Measurements from ENCODE around the gene RYR2.

The RYR2 gene

DNA sequence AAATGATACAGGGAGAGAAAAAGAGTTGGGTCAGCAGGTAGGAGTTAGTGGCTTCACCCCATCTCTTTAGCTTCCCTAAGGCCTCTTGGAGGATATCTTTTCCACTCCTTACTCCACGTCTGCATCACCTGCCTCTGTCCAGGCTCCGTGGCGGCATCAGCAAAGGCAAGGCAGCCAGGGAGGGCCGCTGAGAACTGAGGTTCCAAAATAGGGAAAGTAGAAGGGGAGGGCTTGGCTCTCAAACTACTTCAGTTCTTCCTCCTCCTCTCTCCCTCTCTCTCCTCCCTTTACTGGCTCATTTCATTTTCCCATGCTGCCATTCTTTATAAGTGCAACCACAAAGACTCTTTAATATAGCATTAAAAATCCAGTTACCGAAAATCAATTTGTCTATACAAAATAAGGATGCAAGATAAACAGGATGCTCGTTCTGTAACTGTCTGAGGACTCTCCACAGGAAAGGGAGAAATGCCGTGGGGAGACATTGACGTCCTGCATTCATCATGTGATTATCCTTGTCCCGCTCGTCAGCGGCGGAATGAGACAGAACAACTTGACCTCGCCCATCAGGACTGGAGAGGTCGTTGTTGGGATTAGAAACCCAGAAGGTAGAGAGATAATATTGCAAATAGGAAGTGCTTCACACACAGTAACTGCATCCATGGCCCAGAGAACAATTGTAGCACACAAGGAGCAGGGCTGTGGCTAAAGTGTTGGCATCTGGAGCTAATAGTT, 34.7 kb upstream of the RYR2 start:
- Histone ChIP-seq H3K4me2 (no peak overlapping the region), H3K36me3 (no peaks in the 10 kb centered on the region), H3K4me1 (no peaks in the 10 kb centered on the region), H3K27ac (no peak overlapping the region), H3K4me3 (no peak overlapping the region), H4K20me1 (no peaks in the 10 kb centered on the region), H3K27me3 (no peaks in the 10 kb centered on the region), H3K9ac (no peak overlapping the region), H3K9me3 (no peaks in the 10 kb centered on the region)
- no peak for TF ChIP-seq Cebpa-rat (IDR thresholded peaks at IDR 0.05)

DNA sequence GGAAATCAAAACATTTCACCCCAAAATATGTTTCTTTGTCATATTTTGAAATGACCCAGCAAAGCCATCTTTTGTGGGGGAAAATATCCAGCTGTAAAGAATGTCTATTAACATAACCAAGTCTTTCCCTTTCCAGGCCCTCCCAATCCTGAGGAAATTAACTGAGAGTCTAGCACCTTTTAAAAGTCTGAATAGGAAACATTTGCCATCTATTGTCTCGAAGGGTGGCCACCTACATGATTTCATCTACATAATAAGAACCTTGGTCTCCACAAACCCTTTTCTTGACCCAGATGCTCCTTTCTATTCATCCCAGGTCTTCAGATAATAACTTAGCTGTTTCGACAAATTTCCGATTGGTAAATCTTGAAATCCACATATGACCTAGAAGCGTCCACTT, 32.4 kb upstream of the RYR2 start:
- H3K4me3 ChIP-seq = no peak overlapping the region
- no peak for TF ChIP-seq Cebpa-rat (IDR thresholded peaks at IDR 0.05)
- H3K9ac ChIP-seq = no peak overlapping the region
- no peaks in the 10 kb centered on the region for H3K36me3 ChIP-seq
- H3K4me2 ChIP-seq = no peak overlapping the region
- H3K27me3 ChIP-seq = no peaks in the 10 kb centered on the region
- no peaks in the 10 kb centered on the region for H3K4me1 ChIP-seq
- H3K9me3 ChIP-seq = no peaks in the 10 kb centered on the region
- no peaks in the 10 kb centered on the region for H4K20me1 ChIP-seq
- no peak overlapping the region for H3K27ac ChIP-seq

DNA sequence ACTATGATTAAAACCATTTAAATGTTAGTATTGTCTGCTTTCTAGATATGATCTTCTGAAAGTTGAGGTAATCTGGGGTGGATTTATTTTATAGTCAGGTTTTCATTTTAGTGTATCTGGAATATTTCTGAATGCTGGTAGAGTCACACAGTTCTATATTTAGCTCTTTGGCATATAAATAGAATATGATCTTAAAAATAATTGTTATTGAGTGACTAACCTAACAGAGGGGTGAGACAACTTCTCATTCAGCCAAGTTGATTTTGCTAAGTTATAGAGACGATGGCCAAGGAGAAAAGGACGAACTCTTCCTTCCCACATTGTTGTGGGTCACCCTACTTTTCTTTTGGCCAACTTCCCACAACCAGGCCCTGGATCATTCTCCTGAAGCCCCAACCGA, 30.6 kb upstream of the RYR2 start:
- Histone ChIP-seq H3K9ac (no peak overlapping the region), H3K9me3 (no peaks in the 10 kb centered on the region), H3K36me3 (no peaks in the 10 kb centered on the region), H3K4me2 (no peak overlapping the region), H4K20me1 (no peaks in the 10 kb centered on the region), H3K27me3 (no peaks in the 10 kb centered on the region), H3K4me3 (no peak overlapping the region), H3K27ac (no peak overlapping the region), H3K4me1 (no peaks in the 10 kb centered on the region)
- no peak for TF ChIP-seq Cebpa-rat (IDR thresholded peaks at IDR 0.05)

DNA sequence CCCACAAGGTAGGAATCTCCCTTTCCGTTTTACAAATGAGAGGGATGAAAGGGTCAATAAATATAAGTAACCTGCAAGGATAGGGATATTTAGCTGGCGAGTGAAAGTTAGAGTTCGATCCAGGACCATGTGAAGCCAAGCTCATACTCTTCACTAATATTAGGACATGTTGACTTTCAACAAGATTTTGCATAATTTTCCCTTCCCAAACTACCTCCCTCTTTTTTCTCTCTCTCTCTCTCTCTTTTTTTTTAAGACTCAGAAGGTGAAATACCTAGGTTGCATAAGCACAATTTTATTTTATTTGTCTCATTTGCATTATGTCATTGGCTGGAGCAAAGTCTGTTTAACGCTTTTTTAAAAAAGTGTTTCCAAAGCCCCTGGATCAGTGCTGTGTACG, 29.6 kb upstream of the RYR2 start:
- H3K9ac ChIP-seq = no peak overlapping the region
- H3K36me3 ChIP-seq = no peaks in the 10 kb centered on the region
- H3K4me3 ChIP-seq = no peak overlapping the region
- no peaks in the 10 kb centered on the region for H3K27me3 ChIP-seq
- no peaks in the 10 kb centered on the region for H3K4me1 ChIP-seq
- no peaks in the 10 kb centered on the region for H4K20me1 ChIP-seq
- no peak overlapping the region for H3K4me2 ChIP-seq
- H3K9me3 ChIP-seq = no peaks in the 10 kb centered on the region
- no peak for TF ChIP-seq Cebpa-rat (IDR thresholded peaks at IDR 0.05)
- H3K27ac ChIP-seq = no peak overlapping the region

DNA sequence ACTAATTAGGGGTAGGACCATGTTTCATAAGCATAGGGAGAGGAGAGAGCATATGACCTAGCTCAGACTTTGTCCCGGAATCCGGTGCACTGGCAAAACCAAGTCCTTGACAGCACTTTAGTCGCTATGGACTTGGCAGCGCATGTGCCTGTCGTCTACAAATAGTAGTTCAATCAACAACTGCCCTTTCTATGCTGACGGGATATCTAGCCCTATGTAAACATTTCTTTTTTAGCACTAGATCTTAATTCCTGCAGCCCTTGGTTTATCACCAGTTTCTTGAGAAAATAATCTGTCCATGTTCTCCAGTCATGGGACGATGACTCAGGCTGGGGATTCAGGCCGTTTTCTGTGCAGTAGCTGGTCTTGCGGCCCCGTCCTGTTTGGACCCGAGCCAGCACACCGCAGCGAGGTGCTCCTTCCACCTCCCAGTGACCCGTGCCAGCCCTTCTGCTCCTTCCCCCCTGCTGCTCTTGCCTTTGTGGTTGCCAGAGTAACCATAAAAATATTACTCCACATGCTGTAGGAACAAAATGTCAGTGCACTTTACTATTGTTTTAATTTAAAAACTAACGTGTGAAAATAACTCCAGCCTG, 29.1 kb upstream of the RYR2 start:
- TF ChIP-seq Cebpa-rat (IDR thresholded peaks at IDR 0.05) = no peak
- Histone ChIP-seq H3K9me3 (no peaks in the 10 kb centered on the region), H3K4me3 (no peak overlapping the region), H3K4me2 (no peak overlapping the region), H3K36me3 (no peaks in the 10 kb centered on the region), H4K20me1 (no peaks in the 10 kb centered on the region), H3K4me1 (no peaks in the 10 kb centered on the region), H3K27me3 (no peaks in the 10 kb centered on the region), H3K9ac (no peak overlapping the region), H3K27ac (no peak overlapping the region)

DNA sequence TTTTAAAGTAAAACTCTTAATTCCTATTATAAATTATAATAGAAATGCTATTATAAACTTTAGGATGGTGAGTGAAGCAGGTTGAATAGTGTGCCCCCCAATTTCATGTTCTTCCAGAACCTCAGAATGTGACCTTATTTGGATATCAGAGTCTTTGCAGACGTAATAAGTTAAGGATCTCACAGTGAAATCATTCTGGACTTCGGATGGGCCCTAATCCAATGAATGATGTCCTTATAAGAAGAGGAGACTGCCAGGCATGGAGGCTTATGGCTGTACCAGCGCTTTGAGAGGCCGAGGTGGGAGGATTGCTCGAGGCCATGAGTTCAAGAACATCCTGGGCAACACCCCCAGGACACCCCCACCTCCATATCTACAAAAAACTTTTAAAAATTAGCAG, 28.4 kb upstream of the RYR2 start:
- H3K27ac ChIP-seq = no peak overlapping the region
- H3K27me3 ChIP-seq = no peaks in the 10 kb centered on the region
- no peaks in the 10 kb centered on the region for H4K20me1 ChIP-seq
- no peaks in the 10 kb centered on the region for H3K36me3 ChIP-seq
- no peak overlapping the region for H3K4me2 ChIP-seq
- no peak for TF ChIP-seq Cebpa-rat (IDR thresholded peaks at IDR 0.05)
- H3K9ac ChIP-seq = no peak overlapping the region
- no peak overlapping the region for H3K4me3 ChIP-seq
- H3K9me3 ChIP-seq = no peaks in the 10 kb centered on the region
- H3K4me1 ChIP-seq = no peaks in the 10 kb centered on the region

DNA sequence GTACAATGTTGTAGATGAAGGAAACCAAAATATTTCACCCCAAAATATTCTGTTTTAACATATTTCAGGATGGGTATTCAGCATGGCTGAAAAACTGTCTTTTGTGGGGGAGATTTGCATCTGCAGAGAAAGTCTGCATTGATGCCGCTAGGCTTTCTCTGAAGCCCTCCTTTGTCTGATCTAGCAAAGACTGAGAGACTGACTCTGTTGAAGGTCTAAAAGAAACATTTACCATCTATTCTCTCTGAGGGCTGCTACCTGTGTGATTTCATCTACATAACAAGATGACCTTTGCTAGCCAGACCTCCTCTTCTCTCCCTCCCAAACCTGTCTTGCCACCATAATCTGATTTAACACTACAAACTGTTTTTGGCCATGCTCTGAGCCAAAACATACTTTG, 25.4 kb upstream of the RYR2 start:
- Histone ChIP-seq H3K27ac (no peak overlapping the region), H3K27me3 (no peaks in the 10 kb centered on the region), H4K20me1 (no peaks in the 10 kb centered on the region), H3K4me1 (no peaks in the 10 kb centered on the region), H3K9ac (no peak overlapping the region), H3K4me3 (no peak overlapping the region), H3K4me2 (no peak overlapping the region), H3K9me3 (no peaks in the 10 kb centered on the region), H3K36me3 (no peaks in the 10 kb centered on the region)
- no peak for TF ChIP-seq Cebpa-rat (IDR thresholded peaks at IDR 0.05)

DNA sequence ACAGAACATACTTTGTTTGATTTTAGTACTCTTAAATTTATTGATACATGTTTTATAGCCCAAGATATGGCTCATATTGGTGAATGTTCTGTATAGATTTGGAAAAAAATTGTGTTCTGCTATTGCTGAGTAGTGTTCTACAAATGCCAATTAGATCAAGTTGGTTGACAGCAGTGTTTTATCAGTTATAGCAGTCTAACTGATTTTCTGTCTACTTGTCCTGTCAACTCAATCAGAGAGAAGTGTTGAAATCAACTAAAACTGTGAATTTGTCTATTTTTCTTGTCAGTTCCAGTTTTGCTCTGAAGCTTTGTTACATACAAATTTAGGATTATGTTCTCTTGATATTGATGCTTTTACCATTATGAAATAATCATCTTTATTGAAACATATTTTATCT, 23.1 kb upstream of the RYR2 start:
- Histone ChIP-seq H3K36me3 (no peaks in the 10 kb centered on the region), H3K4me2 (no peak overlapping the region), H4K20me1 (no peaks in the 10 kb centered on the region), H3K27ac (no peak overlapping the region), H3K27me3 (no peaks in the 10 kb centered on the region), H3K4me1 (no peaks in the 10 kb centered on the region), H3K4me3 (no peak overlapping the region), H3K9me3 (no peaks in the 10 kb centered on the region), H3K9ac (no peak overlapping the region)
- TF ChIP-seq Cebpa-rat (IDR thresholded peaks at IDR 0.05) = no peak

DNA sequence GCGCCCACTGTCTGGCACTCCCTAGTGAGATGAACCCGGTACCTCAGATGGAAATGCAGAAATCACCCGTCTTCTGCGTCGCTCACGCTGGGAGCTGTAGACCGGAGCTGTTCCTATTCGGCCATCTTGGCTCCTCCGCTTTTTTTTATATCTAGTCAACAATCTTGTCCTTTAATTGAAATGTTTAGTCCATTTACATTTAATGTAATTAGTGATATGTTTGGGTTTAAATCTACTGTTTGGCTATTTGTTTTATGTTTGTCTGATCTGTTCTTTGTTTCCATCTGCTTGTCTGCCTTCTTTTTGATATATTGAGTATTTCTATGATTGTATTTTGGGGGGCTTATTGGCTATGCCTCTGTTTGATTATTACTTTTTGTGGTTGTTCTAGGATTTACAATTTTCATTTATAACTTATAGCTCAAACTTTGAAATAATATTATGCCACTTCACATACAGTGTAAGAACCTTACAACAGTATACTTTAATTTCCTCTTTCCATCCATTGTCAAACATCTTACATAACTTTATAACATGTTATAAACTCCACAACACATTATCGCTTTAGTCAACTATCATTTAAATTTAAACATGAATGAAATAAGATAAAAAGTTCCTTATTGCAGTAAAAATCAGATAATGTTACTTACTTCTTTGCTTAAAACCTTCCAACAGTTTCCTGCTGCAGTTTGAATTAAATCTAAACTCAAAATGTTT, 16.5 kb upstream of the RYR2 start:
- Histone ChIP-seq H3K27me3 (no peaks in the 10 kb centered on the region), H4K20me1 (no peaks in the 10 kb centered on the region), H3K27ac (no peak overlapping the region), H3K4me2 (no peak overlapping the region), H3K4me1 (no peaks in the 10 kb centered on the region), H3K36me3 (no peaks in the 10 kb centered on the region), H3K9ac (no peak overlapping the region), H3K9me3 (no peaks in the 10 kb centered on the region), H3K4me3 (no peak overlapping the region)
- no peak for TF ChIP-seq Cebpa-rat (IDR thresholded peaks at IDR 0.05)

DNA sequence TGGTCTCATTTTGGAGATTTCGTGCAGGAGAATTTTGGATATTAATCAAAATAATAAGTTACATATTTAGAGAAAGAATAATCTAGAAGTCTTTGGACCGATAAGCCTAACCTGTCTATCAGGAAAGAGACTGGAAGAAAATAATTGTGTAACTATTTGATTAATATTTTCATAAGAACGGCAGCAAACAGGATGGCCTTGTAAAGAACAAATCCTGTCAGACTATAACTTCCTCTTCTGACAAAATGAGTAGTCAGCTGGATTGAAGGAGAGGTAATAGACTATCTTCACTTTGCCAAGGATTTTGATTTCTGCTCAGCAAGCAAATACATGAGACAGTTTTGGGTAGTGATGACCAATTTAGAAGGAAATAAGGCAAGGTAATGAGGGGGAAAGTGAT, 12.7 kb upstream of the RYR2 start:
- Histone ChIP-seq H3K4me1 (peaks cover 7% of the 10 kb centered on the region), H4K20me1 (no peaks in the 10 kb centered on the region), H3K4me2 (no peak overlapping the region), H3K9me3 (no peaks in the 10 kb centered on the region), H3K9ac (no peak overlapping the region), H3K27ac (no peak overlapping the region), H3K4me3 (no peak overlapping the region), H3K27me3 (no peaks in the 10 kb centered on the region), H3K36me3 (no peaks in the 10 kb centered on the region)
- no peak for TF ChIP-seq Cebpa-rat (IDR thresholded peaks at IDR 0.05)

Data from BLaER1 (cell line).